ENCODE measurements around the gene MYL7. TPM values are rescaled to one million over a fixed set of nuclear protein-coding genes. Genes with fewer than 3 reads are reported as not detected.

MYL7 gene
- total and polyA plus RNA-seq, 2 experiments from 2014 or later, result 4.8 TPM; not detected in 1

- no peaks in the 10 kb centered on the region for H3K36me3 ChIP-seq (ENCODE audit: insufficient read depth)
- H2AFZ ChIP-seq, result no peak overlapping the region
- Mint-ChIP-seq H3K36me3 (ENCODE audit: low read depth) (peaks cover 15% of the 10 kb centered on the region), H3K4me3 (no peak overlapping the region), H3K27ac (no peak overlapping the region), H3K27me3 (ENCODE audit: insufficient read depth, low read depth, poor library complexity) (peaks cover 22% of the 10 kb centered on the region), H3K9me3 (no peaks in the 10 kb centered on the region; the same call in 2 of the 3 replicates), H3K4me1 (peaks cover 16% of the 10 kb centered on the region)
- H3K27ac ChIP-seq (ENCODE audit: low read depth), result no peak overlapping the region
- peaks cover 9% of the 10 kb centered on the region; the same call in 1 of the 2 replicates for H3K27me3 ChIP-seq (ENCODE audit: insufficient read depth)
- H3K9me2 ChIP-seq (ENCODE audit: insufficient read depth), result no peaks in the 10 kb centered on the region
- ATAC-seq (no peak), DNase-seq (ENCODE audit: low spot score) (no peak)
- no peaks in the 10 kb centered on the region for H4K20me1 ChIP-seq (replicated peaks; ENCODE audit: insufficient read depth)
- no peak overlapping the region for H3K4me3 ChIP-seq
- 0 out of 2 replicates have a peak, but pooled peaks cover 4% of the 10 kb centered on the region for H3K4me1 ChIP-seq (ENCODE audit: insufficient read depth)
- H3K4me2 ChIP-seq, result no peak overlapping the region
- H3K79me2 ChIP-seq (replicated peaks; ENCODE audit: insufficient read depth), result no peaks in the 10 kb centered on the region; the same call in 1 of the 2 replicates
- TF ChIP-seq CTCF (conservative IDR thresholded peaks at IDR 0.05; ENCODE audit: low read depth in 2 of 2), result peak in 1 of 2 experiments; percentile 17; a peak in 1 of 4 replicates
- TF ChIP-seq JUNB (IDR thresholded peaks at IDR 0.05; ENCODE audit: unreplicated experiment), result no peak
- H3F3A ChIP-seq (replicated peaks; ENCODE audit: low read depth), result 0 out of 2 replicates have a peak, but pooled peaks cover 2% of the 10 kb centered on the region
Observed at GRCh38 chr7:44108768-44109750, 32.1 kb downstream of the MYL7 start.

GRCh38 chr7:44107961-44108767 lies 33.0 kb downstream of the MYL7 start:
- ATAC-seq (no peak), DNase-seq (ENCODE audit: low spot score) (no peak)
- H3K27me3 Mint-ChIP-seq (ENCODE audit: insufficient read depth, low read depth, poor library complexity), result peaks cover 20% of the 10 kb centered on the region
- no peak overlapping the region for H3K4me3 Mint-ChIP-seq
- no peak overlapping the region for H3K27ac ChIP-seq (ENCODE audit: low read depth)
- H3K4me1 ChIP-seq (ENCODE audit: insufficient read depth), result peaks cover 8% of the 10 kb centered on the region; the same call in 1 of the 2 replicates
- TF ChIP-seq ZNF462 (CRISPR knock-in tag; IDR thresholded peaks at IDR 0.05) (no peak), POLR2AphosphoS5 (IDR thresholded peaks at IDR 0.05; ENCODE audit: low read depth) (no peak), REST (IDR thresholded peaks at IDR 0.05; ENCODE audit: unreplicated experiment) (no peak)
- no peaks in the 10 kb centered on the region for H3K9me2 ChIP-seq (ENCODE audit: insufficient read depth)
- H3K4me2 ChIP-seq, result no peak overlapping the region
- no peaks in the 10 kb centered on the region for H3K36me3 ChIP-seq (ENCODE audit: insufficient read depth)
- H3K36me3 Mint-ChIP-seq (ENCODE audit: low read depth), result peaks cover 9% of the 10 kb centered on the region; the same call in 2 of the 3 replicates
- H4K20me1 ChIP-seq (replicated peaks; ENCODE audit: insufficient read depth), result no peaks in the 10 kb centered on the region
- H2AFZ ChIP-seq, result no peak overlapping the region
- H3K4me1 Mint-ChIP-seq, result peaks cover 19% of the 10 kb centered on the region
- H3K27me3 ChIP-seq (ENCODE audit: insufficient read depth), result peaks cover 9% of the 10 kb centered on the region; the same call in 1 of the 2 replicates
- H3K9me3 Mint-ChIP-seq, result no peaks in the 10 kb centered on the region
- H3F3A ChIP-seq (replicated peaks; ENCODE audit: low read depth), result 0 out of 2 replicates have a peak, but pooled peaks cover 2% of the 10 kb centered on the region
- H3K27ac Mint-ChIP-seq, result no peak overlapping the region
- no peaks in the 10 kb centered on the region; the same call in 1 of the 2 replicates for H3K79me2 ChIP-seq (replicated peaks; ENCODE audit: insufficient read depth)
- no peak overlapping the region for H3K4me3 ChIP-seq
